Prostate gland (tissue), 2 donors: ENCODE results near the gene TM4SF18.

ENCODE experiments used
- CTCF ChIP-seq, 4 experiments: fragments of 200-600 bp in 2 of 4; fragments of 450-650 bp in 2 of 4; sonication (generic) in 2 of 4; IDR thresholded peaks; 1 replicate in 3 of 4; 2 replicates in 1 of 4; pipeline ENCODE4 v1.5.1; 2016 to 2019; ENCODE audit warnings: antibody characterized with exemption in 4 of 4, mild to moderate bottlenecking in 2 of 4, moderate library complexity in 2 of 4
- POLR2A ChIP-seq: fragments of 450-650 bp; IDR thresholded peaks from one replicate; pipeline ENCODE4 v1.6.1; 2016; ENCODE audit warnings: antibody characterized with exemption, mild to moderate bottlenecking
- POLR2AphosphoS5 ChIP-seq: sonication (generic); formaldehyde crosslinking; IDR thresholded peaks from one replicate; pipeline ENCODE4 v1.6.1; 2017; ENCODE audit warnings: antibody characterized with exemption

GRCh38 chr3:149282836-149283235 is 50.6 kb downstream of the TM4SF18 start:
- TF ChIP-seq POLR2AphosphoS5 (no peak), CTCF (IDR thresholded peaks at IDR 0.05) (no peak), POLR2A (no peak)
